ENCODE results near the gene HOGA1.
"Not testable (repeated sequence)": the region's sequence is repeated elsewhere in the genome, so short reads cannot be mapped to it uniquely, and the experiment has no call there.

- TF ChIP-seq CTCF (IDR thresholded peaks at IDR 0.05; ENCODE audit: insufficient read depth, low read length); REST (IDR thresholded peaks at IDR 0.05; ENCODE audit: insufficient replicate concordance, low read depth); GABPA (IDR thresholded peaks at IDR 0.05; ENCODE audit: low read depth); SPI1 (IDR thresholded peaks at IDR 0.05; ENCODE audit: borderline replicate concordance, low read depth): not testable (repeated sequence)
Measured at GRCh38 chr10:97562329-97562728, 21.9 kb upstream of the HOGA1 start.

All from HL-60 (cell line).